GM23338 (cell line): Measurements from ENCODE around the gene KNTC1. TPM values are rescaled to one million over a fixed set of nuclear protein-coding genes. Genes with fewer than 3 reads are reported as not detected.
"Not testable (repeated sequence)": the region's sequence is repeated elsewhere in the genome, so short reads cannot be mapped to it uniquely, and the experiment has no call there.

Experiments used
- ATAC-seq: fragments of 200-7000 bp; cut with Tn5 transposase; 3 replicates; pipeline ENCODE4 v1.9.1; 2020
- DNase-seq: peaks from one replicate; pipeline ENCODE4 v3.0.0-alpha.2; 2015; ENCODE audit warnings: low spot score
- H2AFZ ChIP-seq: fragments of 200-600 bp; sonication (generic); 2 replicates; pipeline ENCODE4 v1.8.0; 2016; ENCODE audit warnings: antibody characterized with exemption, mild to moderate bottlenecking, moderate library complexity
- H3F3A ChIP-seq: fragments of 200-600 bp; sonication (generic); replicated peaks from 2 replicates; pipeline ENCODE4 v1.8.0; 2017; ENCODE audit warnings: antibody characterized with exemption, mixed run types, low read depth
- H3K27ac ChIP-seq: fragments of 200-600 bp; sonication (generic); 2 replicates; pipeline ENCODE4 v1.6.1; 2016; ENCODE audit warnings: low read depth
- H3K27me3 ChIP-seq: fragments of 200-600 bp; sonication (generic); 2 replicates; pipeline ENCODE4 v1.8.0; 2016; ENCODE audit warnings: mild to moderate bottlenecking, mixed run types, moderate library complexity; ENCODE audit not compliant: insufficient read depth
- H3K36me3 ChIP-seq: fragments of 200-600 bp; sonication (generic); 2 replicates; pipeline ENCODE4 v1.8.0; 2016; ENCODE audit warnings: mild to moderate bottlenecking; ENCODE audit not compliant: insufficient read depth
- H3K4me1 ChIP-seq: fragments of 200-600 bp; sonication (generic); 2 replicates; pipeline ENCODE4 v1.8.0; 2016; ENCODE audit warnings: mild to moderate bottlenecking, moderate library complexity; ENCODE audit not compliant: insufficient read depth
- H3K4me2 ChIP-seq: fragments of 200-600 bp; sonication (generic); 2 replicates; pipeline ENCODE4 v1.7.1; 2017; ENCODE audit warnings: mixed run types
- H3K4me3 ChIP-seq: fragments of 200-600 bp; sonication (generic); 2 replicates; pipeline ENCODE4 v1.6.1; 2016; ENCODE audit warnings: mixed run types
- H3K79me2 ChIP-seq: fragments of 200-600 bp; sonication (generic); replicated peaks from 2 replicates; pipeline ENCODE4 v1.8.0; 2017; ENCODE audit warnings: mild to moderate bottlenecking; ENCODE audit not compliant: insufficient read depth
- H3K9me2 ChIP-seq: fragments of 200-600 bp; sonication (generic); 2 replicates; pipeline ENCODE4 v1.8.0; 2017; ENCODE audit not compliant: insufficient read depth
- H4K20me1 ChIP-seq: fragments of 200-600 bp; sonication (generic); replicated peaks from 2 replicates; pipeline ENCODE4 v1.8.0; 2017; ENCODE audit warnings: mild to moderate bottlenecking; ENCODE audit not compliant: insufficient read depth
- H3K27ac Mint-ChIP-seq: 2 replicates; pipeline ENCODE4 v1.8.0; 2020; ENCODE audit warnings: inconsistent platforms, mild to moderate bottlenecking, moderate library complexity, mixed read lengths
- H3K27me3 Mint-ChIP-seq: 3 replicates; pipeline ENCODE4 v1.8.0; 2022; ENCODE audit warnings: low read depth, mild to moderate bottlenecking, moderate library complexity, mixed read lengths, inconsistent platforms; ENCODE audit not compliant: insufficient read depth, poor library complexity
- H3K36me3 Mint-ChIP-seq: 3 replicates; pipeline ENCODE4 v1.8.0; 2021; ENCODE audit warnings: low read depth, mild to moderate bottlenecking, inconsistent platforms, moderate library complexity, mixed read lengths
- H3K4me1 Mint-ChIP-seq: 3 replicates; pipeline ENCODE4 v1.8.0; 2020; ENCODE audit warnings: mild to moderate bottlenecking, inconsistent platforms, mixed read lengths
- H3K4me3 Mint-ChIP-seq: 3 replicates; pipeline ENCODE4 v1.8.0; 2021; ENCODE audit warnings: moderate library complexity, mild to moderate bottlenecking, inconsistent platforms, mixed read lengths
- H3K9me3 Mint-ChIP-seq: 3 replicates; pipeline ENCODE4 v1.8.0; 2020; ENCODE audit warnings: moderate library complexity, mild to moderate bottlenecking, inconsistent platforms, mixed read lengths
- ETS1 ChIP-seq: IDR thresholded peaks from 2 replicates; pipeline ENCODE4 v1.6.1; 2016; ENCODE audit warnings: antibody characterized with exemption
- EZH2 ChIP-seq: fragments of 200-600 bp; sonication (generic); IDR thresholded peaks from one replicate; pipeline ENCODE4 v1.8.0; 2017; ENCODE audit warnings: antibody characterized with exemption, mild to moderate bottlenecking, low read depth; ENCODE audit not compliant: unreplicated experiment
- EZH2phosphoT487 ChIP-seq: fragments of 200-600 bp; sonication (generic); IDR thresholded peaks from one replicate; pipeline ENCODE4 v1.8.1; 2018; ENCODE audit warnings: antibody characterized with exemption; ENCODE audit not compliant: unreplicated experiment
- NANOG ChIP-seq: IDR thresholded peaks from 2 replicates; pipeline ENCODE4 v1.6.1; 2016; ENCODE audit warnings: antibody characterized with exemption, borderline replicate concordance
- POLR2AphosphoS5 ChIP-seq: IDR thresholded peaks from 2 replicates; pipeline ENCODE4 v1.6.1; 2016; ENCODE audit warnings: antibody characterized with exemption, low read depth
- REST ChIP-seq: IDR thresholded peaks from one replicate; pipeline ENCODE4 v1.6.1; 2018; ENCODE audit warnings: antibody characterized with exemption; ENCODE audit not compliant: unreplicated experiment
- STAT1 ChIP-seq: IDR thresholded peaks from one replicate; pipeline ENCODE4 v1.6.1; 2016; ENCODE audit warnings: antibody characterized with exemption; ENCODE audit not compliant: unreplicated experiment
- ZNF331 ChIP-seq: fragments of 250-450 bp; sonication (Bioruptor Pico); IDR thresholded peaks from 2 replicates; pipeline ENCODE4 v1.5.0; 2020; ENCODE audit warnings: low read depth, mild to moderate bottlenecking, moderate library complexity
- polyA plus RNA-seq: library from polyadenylated mRNA; unstranded; fragments of >200 nt; fragmentation: Nextera tagmentation; extraction: Ambion mirVana; gene quantifications from 2 replicates; pipeline ENCODE4 v1.2.1, GENCODE V29; 2016
- total RNA-seq: library from RNA; depleted of rRNA; stranded (reverse); fragments of >200 nt; shearing (Covaris generic); gene quantifications from 2 replicates; pipeline ENCODE4 v1.2.3, GENCODE V29; 2014
- TF ChIP-seq, protein P1 (sequence below): fragments of 250-450 bp; sonication (Bioruptor Pico); IDR thresholded peaks from 2 replicates; pipeline ENCODE4 v1.5.0; 2020; ENCODE audit warnings: mild to moderate bottlenecking, moderate library complexity
- TF ChIP-seq, protein P2 (sequence below), 2 experiments: fragments of 200-600 bp in 1 of 2; sonication (generic) in 1 of 2; conservative IDR thresholded peaks; 2 replicates each; pipeline versions ENCODE4 v1.5.1 to v1.6.1; 2016 to 2017; ENCODE audit warnings: antibody characterized with exemption in 2 of 2, low read depth in 2 of 2, mild to moderate bottlenecking in 2 of 2, moderate library complexity in 1 of 2

The KNTC1 gene
- total and polyA plus RNA-seq, 2 experiments from 2014 or later = 55.2 to 98.0 TPM

DNA sequence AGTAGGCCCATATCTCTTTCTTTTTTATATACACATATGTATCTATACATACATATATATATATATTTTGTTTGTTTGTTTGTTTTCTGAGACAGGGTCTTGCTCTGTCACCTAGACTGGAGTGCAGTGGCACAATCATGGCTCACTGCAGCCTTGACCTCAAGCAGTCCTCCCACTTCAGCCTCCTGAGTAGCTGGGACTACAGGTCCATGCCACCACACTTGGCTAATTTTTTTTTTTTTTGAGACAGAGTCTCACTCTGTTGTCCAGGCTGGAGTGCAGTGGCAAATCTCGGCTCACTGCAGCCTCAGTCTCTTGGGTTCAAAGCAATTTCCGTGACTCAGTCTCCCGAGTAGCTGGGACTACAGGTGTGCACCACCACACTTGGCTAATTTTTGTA, 39.2 kb upstream of the KNTC1 start:
- H3F3A ChIP-seq, H3K4me2 ChIP-seq, H3K4me3 Mint-ChIP-seq, H3K27me3 ChIP-seq, DNase-seq, H3K4me1 ChIP-seq, H3K79me2 ChIP-seq, H3K27ac ChIP-seq, H3K4me3 ChIP-seq, H3K9me2 ChIP-seq, ATAC-seq, H3K27ac Mint-ChIP-seq, H3K9me3 Mint-ChIP-seq, H2AFZ ChIP-seq, H3K4me1 Mint-ChIP-seq, H3K27me3 Mint-ChIP-seq: not testable (repeated sequence)
- H3K36me3 Mint-ChIP-seq = peaks cover 84% of the 10 kb centered on the region
- Histone ChIP-seq H3K36me3 (peaks cover 59% of the 10 kb centered on the region), H4K20me1 (peaks cover 18% of the 10 kb centered on the region; the same call in 1 of the 2 replicates)

GRCh38 chr12:122489038-122489437, 38.0 kb upstream of the KNTC1 start:
- Histone ChIP-seq H3K9me2 (no peaks in the 10 kb centered on the region), H4K20me1 (peaks cover 17% of the 10 kb centered on the region; the same call in 1 of the 2 replicates), H3K4me1 (no peaks in the 10 kb centered on the region), H3K27ac (no peak overlapping the region), H3K36me3 (peaks cover 48% of the 10 kb centered on the region), H3F3A (no peaks in the 10 kb centered on the region), H3K4me2 (no peak overlapping the region), H3K79me2 (peaks cover 10% of the 10 kb centered on the region; the same call in 1 of the 2 replicates), H3K27me3 (no peaks in the 10 kb centered on the region), H3K4me3 (no peak overlapping the region), H2AFZ (no peak overlapping the region)
- Mint-ChIP-seq H3K27me3 (no peaks in the 10 kb centered on the region), H3K4me3 (no peak overlapping the region), H3K27ac (no peak overlapping the region), H3K9me3 (no peaks in the 10 kb centered on the region), H3K4me1 (no peaks in the 10 kb centered on the region), H3K36me3 (peaks cover 73% of the 10 kb centered on the region)
- no peak for DNase-seq
- no peak for ATAC-seq
- TF ChIP-seq NANOG (no peak), ETS1 (no peak), EZH2phosphoT487 (no peak), STAT1 (no peak), ZNF331 (CRISPR knock-in tag) (no peak), REST (no peak), POLR2AphosphoS5 (no peak), EZH2 (no peak)
- TF ChIP-seq, protein P1, sequence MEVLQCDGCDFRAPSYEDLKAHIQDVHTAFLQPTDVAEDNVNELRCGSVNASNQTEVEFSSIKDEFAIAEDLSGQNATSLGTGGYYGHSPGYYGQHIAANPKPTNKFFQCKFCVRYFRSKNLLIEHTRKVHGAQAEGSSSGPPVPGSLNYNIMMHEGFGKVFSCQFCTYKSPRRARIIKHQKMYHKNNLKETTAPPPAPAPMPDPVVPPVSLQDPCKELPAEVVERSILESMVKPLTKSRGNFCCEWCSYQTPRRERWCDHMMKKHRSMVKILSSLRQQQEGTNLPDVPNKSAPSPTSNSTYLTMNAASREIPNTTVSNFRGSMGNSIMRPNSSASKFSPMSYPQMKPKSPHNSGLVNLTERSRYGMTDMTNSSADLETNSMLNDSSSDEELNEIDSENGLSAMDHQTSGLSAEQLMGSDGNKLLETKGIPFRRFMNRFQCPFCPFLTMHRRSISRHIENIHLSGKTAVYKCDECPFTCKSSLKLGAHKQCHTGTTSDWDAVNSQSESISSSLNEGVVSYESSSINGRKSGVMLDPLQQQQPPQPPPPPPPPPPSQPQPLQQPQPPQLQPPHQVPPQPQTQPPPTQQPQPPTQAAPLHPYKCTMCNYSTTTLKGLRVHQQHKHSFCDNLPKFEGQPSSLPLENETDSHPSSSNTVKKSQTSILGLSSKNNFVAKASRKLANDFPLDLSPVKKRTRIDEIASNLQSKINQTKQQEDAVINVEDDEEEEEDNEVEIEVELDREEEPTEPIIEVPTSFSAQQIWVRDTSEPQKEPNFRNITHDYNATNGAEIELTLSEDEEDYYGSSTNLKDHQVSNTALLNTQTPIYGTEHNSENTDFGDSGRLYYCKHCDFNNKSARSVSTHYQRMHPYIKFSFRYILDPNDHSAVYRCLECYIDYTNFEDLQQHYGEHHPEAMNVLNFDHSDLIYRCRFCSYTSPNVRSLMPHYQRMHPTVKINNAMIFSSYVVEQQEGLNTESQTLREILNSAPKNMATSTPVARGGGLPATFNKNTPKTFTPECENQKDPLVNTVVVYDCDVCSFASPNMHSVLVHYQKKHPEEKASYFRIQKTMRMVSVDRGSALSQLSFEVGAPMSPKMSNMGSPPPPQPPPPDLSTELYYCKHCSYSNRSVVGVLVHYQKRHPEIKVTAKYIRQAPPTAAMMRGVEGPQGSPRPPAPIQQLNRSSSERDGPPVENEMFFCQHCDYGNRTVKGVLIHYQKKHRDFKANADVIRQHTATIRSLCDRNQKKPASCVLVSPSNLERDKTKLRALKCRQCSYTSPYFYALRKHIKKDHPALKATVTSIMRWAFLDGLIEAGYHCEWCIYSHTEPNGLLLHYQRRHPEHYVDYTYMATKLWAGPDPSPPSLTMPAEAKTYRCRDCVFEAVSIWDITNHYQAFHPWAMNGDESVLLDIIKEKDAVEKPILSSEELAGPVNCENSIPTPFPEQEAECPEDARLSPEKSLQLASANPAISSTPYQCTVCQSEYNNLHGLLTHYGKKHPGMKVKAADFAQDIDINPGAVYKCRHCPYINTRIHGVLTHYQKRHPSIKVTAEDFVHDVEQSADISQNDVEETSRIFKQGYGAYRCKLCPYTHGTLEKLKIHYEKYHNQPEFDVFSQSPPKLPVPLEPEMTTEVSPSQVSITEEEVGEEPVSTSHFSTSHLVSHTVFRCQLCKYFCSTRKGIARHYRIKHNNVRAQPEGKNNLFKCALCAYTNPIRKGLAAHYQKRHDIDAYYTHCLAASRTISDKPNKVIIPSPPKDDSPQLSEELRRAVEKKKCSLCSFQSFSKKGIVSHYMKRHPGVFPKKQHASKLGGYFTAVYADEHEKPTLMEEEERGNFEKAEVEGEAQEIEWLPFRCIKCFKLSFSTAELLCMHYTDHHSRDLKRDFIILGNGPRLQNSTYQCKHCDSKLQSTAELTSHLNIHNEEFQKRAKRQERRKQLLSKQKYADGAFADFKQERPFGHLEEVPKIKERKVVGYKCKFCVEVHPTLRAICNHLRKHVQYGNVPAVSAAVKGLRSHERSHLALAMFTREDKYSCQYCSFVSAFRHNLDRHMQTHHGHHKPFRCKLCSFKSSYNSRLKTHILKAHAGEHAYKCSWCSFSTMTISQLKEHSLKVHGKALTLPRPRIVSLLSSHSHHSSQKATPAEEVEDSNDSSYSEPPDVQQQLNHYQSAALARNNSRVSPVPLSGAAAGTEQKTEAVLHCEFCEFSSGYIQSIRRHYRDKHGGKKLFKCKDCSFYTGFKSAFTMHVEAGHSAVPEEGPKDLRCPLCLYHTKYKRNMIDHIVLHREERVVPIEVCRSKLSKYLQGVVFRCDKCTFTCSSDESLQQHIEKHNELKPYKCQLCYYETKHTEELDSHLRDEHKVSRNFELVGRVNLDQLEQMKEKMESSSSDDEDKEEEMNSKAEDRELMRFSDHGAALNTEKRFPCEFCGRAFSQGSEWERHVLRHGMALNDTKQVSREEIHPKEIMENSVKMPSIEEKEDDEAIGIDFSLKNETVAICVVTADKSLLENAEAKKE (CRISPR knock-in tag) = no peak
- TF ChIP-seq, protein P2, sequence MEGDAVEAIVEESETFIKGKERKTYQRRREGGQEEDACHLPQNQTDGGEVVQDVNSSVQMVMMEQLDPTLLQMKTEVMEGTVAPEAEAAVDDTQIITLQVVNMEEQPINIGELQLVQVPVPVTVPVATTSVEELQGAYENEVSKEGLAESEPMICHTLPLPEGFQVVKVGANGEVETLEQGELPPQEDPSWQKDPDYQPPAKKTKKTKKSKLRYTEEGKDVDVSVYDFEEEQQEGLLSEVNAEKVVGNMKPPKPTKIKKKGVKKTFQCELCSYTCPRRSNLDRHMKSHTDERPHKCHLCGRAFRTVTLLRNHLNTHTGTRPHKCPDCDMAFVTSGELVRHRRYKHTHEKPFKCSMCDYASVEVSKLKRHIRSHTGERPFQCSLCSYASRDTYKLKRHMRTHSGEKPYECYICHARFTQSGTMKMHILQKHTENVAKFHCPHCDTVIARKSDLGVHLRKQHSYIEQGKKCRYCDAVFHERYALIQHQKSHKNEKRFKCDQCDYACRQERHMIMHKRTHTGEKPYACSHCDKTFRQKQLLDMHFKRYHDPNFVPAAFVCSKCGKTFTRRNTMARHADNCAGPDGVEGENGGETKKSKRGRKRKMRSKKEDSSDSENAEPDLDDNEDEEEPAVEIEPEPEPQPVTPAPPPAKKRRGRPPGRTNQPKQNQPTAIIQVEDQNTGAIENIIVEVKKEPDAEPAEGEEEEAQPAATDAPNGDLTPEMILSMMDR (conservative IDR thresholded peaks at IDR 0.05; ENCODE audit: low read depth in 2 of 2) = no peak
